Activated CD4-positive, CD25-positive, alpha-beta regulatory T cell treated with anti-CD3 and anti-CD28 coated beads, Interleukin-2, amount 50 U/mL, for 24 hours (primary cell): ENCODE data around the gene GPR183.

Experiments used
- ATAC-seq, 2 donors: fragments of 150-1000 bp; cut with Tn5 transposase; one replicate each; pipeline ENCODE4 v1.10.0; 2021; ENCODE audit warnings: mild to moderate bottlenecking in 1 of 2, moderate library complexity in 1 of 2

The GPR183 gene

GRCh38 chr13:99311748-99312492, 4.7 kb upstream of the GPR183 start:
- no peak for ATAC-seq

- no peak for ATAC-seq
Observed at GRCh38 chr13:99311137-99311536, 3.9 kb upstream of the GPR183 start.

GRCh38 chr13:99310382-99311031, 3.3 kb upstream of the GPR183 start:
- ATAC-seq: peak; percentile 16 to 30

GRCh38 chr13:99308471-99309087, 1.4 kb upstream of the GPR183 start:
- ATAC-seq: no peak

GRCh38 chr13:99307648-99308339, 595 bp upstream of the GPR183 start:
- ATAC-seq: peak; percentile 82 to 85

GRCh38 chr13:99305566-99305965, 1.6 kb downstream of the GPR183 start:
- ATAC-seq: no peak

- no peak for ATAC-seq
Observed at GRCh38 chr13:99305158-99305557, 2.0 kb downstream of the GPR183 start.

GRCh38 chr13:99304541-99304940, 2.7 kb downstream of the GPR183 start:
- ATAC-seq: no peak

GRCh38 chr13:99303863-99304521, 3.2 kb downstream of the GPR183 start:
- ATAC-seq: no peak

GRCh38 chr13:99302637-99303505, 4.3 kb downstream of the GPR183 start:
- ATAC-seq: no peak

GRCh38 chr13:99301913-99302636, 5.1 kb downstream of the GPR183 start:
- ATAC-seq: no peak

- no peak for ATAC-seq
Observed at GRCh38 chr13:99301056-99301838, 6.0 kb downstream of the GPR183 start.

- no peak for ATAC-seq
Observed at GRCh38 chr13:99299920-99300341, 7.3 kb downstream of the GPR183 start.

- no peak for ATAC-seq
Observed at GRCh38 chr13:99299256-99299919, 7.8 kb downstream of the GPR183 start.

- ATAC-seq: no peak
Observed at GRCh38 chr13:99298056-99298455, 9.1 kb downstream of the GPR183 start.

- peak in 1 of 2 donors; percentile 29 for ATAC-seq
Observed at GRCh38 chr13:99297331-99297730, 9.9 kb downstream of the GPR183 start.

GRCh38 chr13:99296398-99296797, 10.8 kb downstream of the GPR183 start:
- ATAC-seq: peak; percentile 75 to 79

- ATAC-seq: no peak
Observed at GRCh38 chr13:99295488-99296252, 11.5 kb downstream of the GPR183 start.

GRCh38 chr13:99294958-99295357, 12.2 kb downstream of the GPR183 start:
- ATAC-seq: peak; percentile 4 to 8
